ENCODE data around the gene SCFD2.

SCFD2 gene

GRCh38 chr4:53365486-53366300 lies at the start of gene SCFD2:
Gene SCFD2 (minus strand): TSS chr4:53366061.
- TF ChIP-seq GATA2 (IDR thresholded peaks at IDR 0.05; ENCODE audit: low read depth, low read length), result peak; percentile 63
- TF ChIP-seq GATA3 (IDR thresholded peaks at IDR 0.05; ENCODE audit: low read depth, low read length), result no peak

DNA sequence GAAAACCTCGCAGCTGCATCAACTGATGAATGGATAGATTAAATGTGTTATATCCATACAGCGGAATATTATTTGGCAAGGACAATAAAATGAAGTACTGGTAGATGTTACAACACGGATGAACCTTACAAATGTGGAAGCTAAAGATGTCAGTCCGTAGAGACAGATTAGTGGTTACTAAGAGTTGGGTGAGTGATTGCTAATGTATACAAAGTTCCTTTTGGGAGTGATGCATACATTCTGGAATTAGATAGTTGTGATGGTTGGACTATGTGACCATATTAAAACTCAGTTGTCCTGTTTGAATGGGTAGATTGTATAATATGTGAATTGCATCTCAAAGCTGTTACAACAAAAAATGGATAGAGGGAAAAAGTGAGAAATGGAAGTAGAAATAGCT lies 14.4 kb upstream of the SCFD2 start:
- no peak for TF ChIP-seq GATA2 (IDR thresholded peaks at IDR 0.05; ENCODE audit: low read depth, low read length)
- no peak for TF ChIP-seq GATA3 (IDR thresholded peaks at IDR 0.05; ENCODE audit: low read depth, low read length)

DNA sequence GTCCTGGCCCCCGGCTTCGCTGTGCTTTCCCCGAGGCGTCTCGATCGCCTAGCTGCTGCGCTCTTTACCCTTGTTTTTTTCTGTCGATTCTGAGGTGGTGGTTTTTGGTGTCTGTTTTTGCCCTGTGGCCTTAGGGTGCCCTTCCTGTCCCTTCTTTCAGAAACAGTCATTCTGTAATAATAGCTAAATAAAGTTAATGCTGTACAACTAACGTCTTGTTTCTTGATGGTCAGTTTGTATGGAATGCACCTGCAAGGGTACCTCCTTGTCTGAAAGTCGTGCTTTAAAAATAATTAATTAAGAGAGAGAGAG lies 12.3 kb upstream of the SCFD2 start:
- TF ChIP-seq GATA3 (IDR thresholded peaks at IDR 0.05; ENCODE audit: low read depth, low read length), result no peak
- TF ChIP-seq GATA2 (IDR thresholded peaks at IDR 0.05; ENCODE audit: low read depth, low read length), result no peak

- TF ChIP-seq GATA2 (IDR thresholded peaks at IDR 0.05; ENCODE audit: low read depth, low read length) (no peak), GATA3 (IDR thresholded peaks at IDR 0.05; ENCODE audit: low read depth, low read length) (no peak)
These were observed 11.7 kb upstream of the SCFD2 start, which contains the start of gene FIP1L1 for GRCh38 chr4:53377319-53378170. Gene FIP1L1 (plus strand): TSS chr4:53377641. CDS start chr4:53377839, 198 bp downstream.

DNA sequence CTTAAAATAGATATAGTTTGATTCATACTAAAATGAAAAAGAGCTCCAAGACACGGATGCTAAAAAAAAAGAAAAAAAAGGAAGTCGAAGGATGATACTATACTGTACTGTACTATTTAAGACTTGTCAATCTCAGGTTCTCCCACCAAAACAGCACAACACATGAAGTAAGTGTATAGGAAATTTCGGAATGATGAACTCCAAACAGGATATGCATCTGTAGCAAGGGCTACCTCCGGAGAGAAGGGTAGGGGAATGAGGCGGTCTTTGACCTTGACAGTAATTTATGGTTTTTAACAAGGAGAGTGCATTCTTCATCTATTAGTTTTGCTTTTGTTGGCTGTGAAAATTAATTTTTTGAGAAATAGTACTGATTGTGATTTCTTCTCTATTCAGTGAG lies 11.0 kb upstream of the SCFD2 start:
- TF ChIP-seq GATA2 (IDR thresholded peaks at IDR 0.05; ENCODE audit: low read depth, low read length), result no peak
- TF ChIP-seq GATA3 (IDR thresholded peaks at IDR 0.05; ENCODE audit: low read depth, low read length), result no peak

DNA sequence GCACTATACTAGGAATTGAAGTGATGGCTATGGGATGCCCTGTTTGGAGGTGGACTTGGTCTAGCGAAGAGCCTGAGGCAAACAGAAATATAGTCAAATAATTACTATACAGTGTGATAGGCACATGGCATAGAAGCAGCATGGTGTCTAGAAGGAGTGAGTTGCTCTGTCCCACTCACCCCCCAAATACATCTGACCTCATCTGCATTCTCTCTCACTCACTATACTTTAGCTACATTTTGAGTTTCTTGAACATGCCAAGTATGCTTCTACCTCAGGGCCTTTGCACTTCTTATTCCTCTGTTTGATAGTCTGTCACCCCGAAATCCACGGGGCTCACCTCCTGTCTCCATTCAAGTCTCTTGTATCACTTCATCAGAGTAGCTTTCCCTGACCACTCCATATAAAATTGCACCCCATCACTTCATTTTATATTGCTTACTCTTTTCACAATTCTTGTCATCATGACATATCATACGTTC lies 9.0 kb upstream of the SCFD2 start:
- no peak for TF ChIP-seq GATA2 (IDR thresholded peaks at IDR 0.05; ENCODE audit: low read depth, low read length)
- no peak for TF ChIP-seq GATA3 (IDR thresholded peaks at IDR 0.05; ENCODE audit: low read depth, low read length)

DNA sequence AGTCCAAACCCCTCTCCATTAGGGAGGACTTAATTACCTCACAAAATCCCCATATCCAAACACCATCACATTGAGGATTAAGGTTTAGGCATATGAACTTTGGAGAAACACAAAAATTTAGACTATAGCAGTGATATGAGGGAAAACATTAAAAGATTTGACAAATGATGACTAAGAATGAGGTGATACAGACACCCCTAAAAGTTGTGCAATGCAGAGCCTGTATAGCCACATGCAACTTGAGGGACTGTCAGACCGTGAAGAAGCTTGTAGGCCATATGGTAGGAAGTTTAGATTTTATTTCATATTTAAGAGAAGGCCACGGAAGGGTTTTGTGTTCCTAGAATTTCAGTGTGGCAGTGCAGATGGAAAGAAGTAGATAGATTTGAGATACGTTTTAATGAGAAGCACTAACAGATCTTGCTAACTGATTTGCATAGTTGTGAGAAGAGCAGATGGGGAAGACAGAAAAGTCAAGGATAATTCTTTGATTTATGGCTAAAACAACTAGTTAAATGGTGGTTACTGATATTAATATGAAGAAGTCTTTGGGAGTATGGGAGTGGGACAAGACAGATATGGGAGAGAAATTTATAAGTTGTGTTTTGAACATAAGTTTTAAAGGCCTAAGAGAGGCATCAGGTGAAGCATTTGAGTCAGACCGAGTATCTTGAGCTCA lies 6.1 kb upstream of the SCFD2 start:
- TF ChIP-seq GATA2 (IDR thresholded peaks at IDR 0.05; ENCODE audit: low read depth, low read length) (no peak), GATA3 (IDR thresholded peaks at IDR 0.05; ENCODE audit: low read depth, low read length) (no peak)

GRCh38 chr4:53371049-53371448 lies 5.2 kb upstream of the SCFD2 start:
- TF ChIP-seq GATA2 (IDR thresholded peaks at IDR 0.05; ENCODE audit: low read depth, low read length), result no peak
- TF ChIP-seq GATA3 (IDR thresholded peaks at IDR 0.05; ENCODE audit: low read depth, low read length), result no peak

DNA sequence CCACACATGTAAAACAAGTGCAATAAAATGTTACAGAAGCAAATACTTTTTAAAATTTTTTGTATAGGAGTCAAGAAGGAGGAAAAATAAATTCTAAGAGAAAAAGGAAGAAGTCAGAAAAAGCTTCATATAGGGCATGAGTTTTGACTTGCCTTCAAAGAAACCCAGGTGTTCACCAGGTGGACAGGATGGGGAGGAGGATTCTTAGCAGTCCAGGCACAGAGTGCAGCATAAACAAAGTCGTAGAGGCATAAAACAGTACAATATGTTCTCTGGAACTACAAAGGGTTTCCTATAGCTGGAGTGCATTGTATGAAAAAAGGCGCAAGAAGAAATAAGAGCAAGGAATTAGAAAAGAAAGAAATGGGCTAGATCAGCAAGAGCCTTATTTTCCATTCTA lies 1.9 kb upstream of the SCFD2 start:
- TF ChIP-seq GATA3 (IDR thresholded peaks at IDR 0.05; ENCODE audit: low read depth, low read length) (no peak), GATA2 (IDR thresholded peaks at IDR 0.05; ENCODE audit: low read depth, low read length) (no peak)

GRCh38 chr4:53366301-53366716 lies 448 bp upstream of the SCFD2 start:
- TF ChIP-seq GATA3 (IDR thresholded peaks at IDR 0.05; ENCODE audit: low read depth, low read length) (no peak), GATA2 (IDR thresholded peaks at IDR 0.05; ENCODE audit: low read depth, low read length) (no peak)

- TF ChIP-seq GATA2 (IDR thresholded peaks at IDR 0.05; ENCODE audit: low read depth, low read length) (no peak), GATA3 (IDR thresholded peaks at IDR 0.05; ENCODE audit: low read depth, low read length) (no peak)
These were observed 758 bp downstream of the SCFD2 start for GRCh38 chr4:53365121-53365485.

- TF ChIP-seq GATA3 (IDR thresholded peaks at IDR 0.05; ENCODE audit: low read depth, low read length), result no peak
- TF ChIP-seq GATA2 (IDR thresholded peaks at IDR 0.05; ENCODE audit: low read depth, low read length), result no peak
These were observed 1.2 kb downstream of the SCFD2 start for GRCh38 chr4:53364624-53365023.

DNA sequence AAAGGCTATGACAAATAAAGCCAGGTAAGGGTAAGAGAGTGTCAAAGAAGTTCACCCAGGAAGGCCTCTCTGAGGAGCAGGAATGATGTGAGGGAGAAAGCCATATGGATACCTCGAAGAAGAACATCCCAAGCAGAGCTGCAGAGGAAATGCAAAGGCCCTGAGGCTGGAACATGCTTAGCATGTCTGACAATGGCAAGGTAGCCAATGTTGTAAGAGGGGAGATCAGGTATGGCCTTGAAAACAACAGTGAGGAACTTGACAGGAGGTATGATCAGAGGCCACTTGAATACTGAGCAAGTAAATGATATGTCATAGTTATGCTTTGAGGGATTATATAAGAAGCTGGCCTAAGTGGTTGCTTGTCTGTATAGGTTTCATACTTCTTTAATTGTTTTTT lies 3.8 kb downstream of the SCFD2 start:
- no peak for TF ChIP-seq GATA2 (IDR thresholded peaks at IDR 0.05; ENCODE audit: low read depth, low read length)

GRCh38 chr4:53361451-53361850 lies 4.4 kb downstream of the SCFD2 start:
- TF ChIP-seq GATA2 (IDR thresholded peaks at IDR 0.05; ENCODE audit: low read depth, low read length) (no peak), GATA3 (IDR thresholded peaks at IDR 0.05; ENCODE audit: low read depth, low read length) (no peak)

Measured in SH-SY5Y (cell line).